ELR (cell line): ENCODE results near the gene ANKRD17.
A peak's percentile ranks its signal among the peaks of the same experiment; 100 is the strongest.

Experiments used
- DNase-seq: peaks from one replicate; pipeline ENCODE4 v3.0.0-alpha.2; 2015; ENCODE audit warnings: low read depth

ANKRD17 gene

GRCh38 chr4:73193659-73194058 lies 64.9 kb downstream of the ANKRD17 start:
- DNase-seq: no peak

DNA sequence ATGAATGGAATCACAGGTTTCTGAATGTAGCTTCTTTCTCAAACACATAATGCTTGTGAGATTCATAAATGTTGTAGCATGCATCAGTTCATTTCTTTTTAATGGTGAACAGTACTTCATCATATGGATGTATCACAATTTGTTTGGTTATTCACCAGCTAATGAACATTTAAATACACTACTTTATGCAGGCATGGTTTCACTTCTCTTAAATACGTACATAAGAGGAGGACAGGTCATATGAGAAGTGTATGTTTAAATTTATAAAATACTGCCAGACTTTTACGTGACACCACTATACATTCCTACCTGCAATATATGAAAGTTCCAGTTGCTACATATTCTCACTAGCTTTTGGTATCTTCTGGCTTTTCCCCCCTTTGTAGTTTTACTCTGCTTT lies 65.4 kb downstream of the ANKRD17 start:
- no peak for DNase-seq

DNA sequence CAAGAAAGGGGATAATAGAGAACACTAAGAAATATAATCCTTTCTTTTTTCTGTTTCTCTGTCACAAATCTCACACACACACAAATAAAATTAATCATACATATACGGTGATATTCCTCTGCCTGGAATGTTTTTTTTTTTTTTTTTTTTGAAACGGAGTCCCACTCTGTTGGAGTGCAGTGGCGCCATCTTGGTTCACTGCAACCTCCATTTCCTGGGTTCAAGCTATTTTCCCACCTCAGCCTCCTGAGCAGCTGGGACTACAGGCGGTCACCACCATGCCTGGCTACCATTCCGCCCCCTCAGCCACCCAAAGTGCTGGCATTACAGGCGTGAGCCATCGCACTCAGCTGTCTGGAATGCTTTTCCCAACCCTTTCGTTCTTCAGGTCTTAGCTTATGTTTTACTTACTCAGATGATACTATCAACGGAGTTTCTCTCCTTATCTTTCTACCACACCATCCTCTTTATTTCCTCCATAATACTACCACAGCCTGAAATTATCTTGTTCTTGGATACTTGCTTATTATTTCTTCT lies 69.3 kb downstream of the ANKRD17 start:
- no peak for DNase-seq

GRCh38 chr4:73187325-73187724 lies 71.3 kb downstream of the ANKRD17 start:
- peak; percentile 50 for DNase-seq

- DNase-seq: no peak
Measured at GRCh38 chr4:73185903-73186302, 72.7 kb downstream of the ANKRD17 start.

- no peak for DNase-seq
Measured at GRCh38 chr4:73181231-73181630, 77.4 kb downstream of the ANKRD17 start.

DNA sequence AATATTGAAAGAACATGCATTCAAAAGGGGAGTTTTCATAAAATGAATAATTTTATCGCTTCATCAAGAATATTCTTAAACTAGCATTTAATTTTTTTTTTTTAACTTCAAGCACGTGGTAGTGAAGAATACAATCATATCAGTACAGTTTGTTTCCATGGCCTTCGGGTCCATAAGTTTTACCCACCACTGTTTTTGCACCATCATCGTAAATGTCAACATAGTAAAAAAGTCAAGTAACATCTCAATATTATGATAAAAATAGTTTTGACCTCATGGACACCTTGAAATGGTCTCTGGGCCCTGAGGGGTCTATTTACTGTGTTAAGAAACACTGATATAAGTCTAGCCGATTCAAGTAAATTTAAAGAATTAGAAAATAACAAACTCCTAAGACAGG lies 80.2 kb downstream of the ANKRD17 start:
- DNase-seq: no peak

DNA sequence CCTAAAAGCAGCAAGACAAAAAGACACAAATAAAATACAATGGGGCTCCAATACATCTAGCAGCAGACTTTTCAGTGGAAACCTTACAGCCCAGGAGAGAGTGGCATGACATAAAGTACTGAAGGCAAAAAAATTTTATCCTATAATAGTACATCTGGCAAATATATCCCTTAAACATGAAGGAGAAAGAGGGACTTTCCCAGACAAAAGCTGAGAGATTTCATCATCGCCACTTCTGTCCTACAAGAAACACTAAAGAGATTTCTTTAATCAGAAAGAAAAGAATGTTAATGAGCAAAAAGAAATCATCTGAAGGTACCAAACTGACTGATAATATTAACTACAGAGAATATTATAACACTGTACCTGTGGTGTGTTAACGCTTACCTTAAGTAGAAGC lies 86.4 kb downstream of the ANKRD17 start:
- DNase-seq: no peak

DNA sequence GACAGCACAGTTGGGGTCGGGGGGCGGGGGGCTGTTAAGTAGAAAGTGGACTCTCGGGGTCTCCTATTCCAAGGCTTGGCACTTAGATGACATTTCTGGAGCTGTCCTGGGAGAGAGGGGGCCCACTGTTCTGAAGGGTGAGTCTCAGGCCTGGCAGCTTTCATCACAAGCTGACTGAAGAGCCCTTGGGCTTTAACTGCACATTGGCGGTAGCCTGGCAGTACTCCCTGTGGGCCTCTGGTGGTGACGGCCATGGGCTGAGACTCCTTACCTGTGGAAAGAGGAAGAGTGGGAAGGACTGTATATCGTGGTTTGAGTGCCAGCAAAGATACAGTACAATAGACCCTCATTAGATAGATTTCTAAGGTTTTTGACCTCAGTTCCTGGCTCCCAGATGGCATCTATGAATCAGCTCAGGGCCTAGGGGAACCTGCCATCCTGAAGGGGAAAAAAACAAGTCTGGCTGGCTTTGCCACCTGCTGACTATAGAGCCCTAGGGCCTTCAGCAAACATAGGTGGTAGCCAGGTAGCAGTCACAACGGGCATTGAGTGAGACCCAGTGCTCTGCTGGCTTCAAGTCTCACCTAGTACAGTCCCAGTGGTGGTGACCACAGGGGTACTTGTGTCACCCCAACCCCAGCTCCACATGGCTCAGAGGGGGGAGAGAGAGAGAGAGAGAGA lies 87.9 kb downstream of the ANKRD17 start:
- no peak for DNase-seq

DNA sequence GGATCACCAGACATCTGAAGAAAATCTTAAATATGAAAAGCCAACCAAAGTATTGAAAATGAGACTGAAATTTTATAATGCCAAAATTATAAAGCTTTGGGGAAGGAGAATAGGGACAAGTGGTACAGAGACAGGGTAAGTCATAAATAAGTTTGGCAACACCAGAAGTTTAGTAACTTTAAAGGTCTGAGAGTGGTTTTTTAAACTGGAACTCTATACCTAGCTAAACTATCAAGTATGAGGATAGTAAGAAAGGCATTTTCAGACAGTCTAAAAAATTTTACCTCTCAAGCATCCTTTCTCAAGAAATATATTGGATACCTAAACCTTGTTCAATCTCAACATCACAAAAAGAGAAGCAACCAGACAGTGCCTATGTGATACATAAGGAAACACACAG lies 92.4 kb downstream of the ANKRD17 start:
- no peak for DNase-seq

DNA sequence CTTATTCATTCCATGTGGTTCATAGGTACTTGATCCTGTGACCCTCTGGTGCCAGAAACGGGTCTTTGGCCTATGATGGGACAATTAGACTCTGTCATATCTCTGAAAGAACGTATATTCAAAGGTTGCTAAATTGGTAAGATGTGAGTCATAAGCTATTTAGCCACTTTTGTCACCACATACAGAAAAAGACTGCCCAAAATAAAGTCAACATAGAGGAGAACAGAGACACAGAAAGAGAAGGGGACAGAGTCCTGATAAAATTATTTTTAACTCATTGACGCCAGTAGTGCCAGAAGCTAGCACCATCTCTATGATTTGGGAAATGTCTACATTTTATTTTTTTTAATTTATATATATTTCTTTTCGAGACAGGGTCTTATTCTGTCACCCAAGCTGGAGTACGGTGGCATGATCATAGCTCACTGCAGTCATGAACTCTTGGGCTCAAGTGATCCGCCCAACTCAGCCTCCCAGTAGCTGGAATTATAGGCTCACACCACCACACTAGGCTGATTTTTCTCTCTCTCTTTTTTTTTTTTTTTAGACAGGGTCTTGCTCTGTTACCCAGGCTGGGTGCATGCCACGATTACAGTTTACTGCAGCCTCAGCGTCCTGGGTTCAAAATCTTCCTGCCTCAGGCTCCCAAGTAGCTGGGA lies 96.9 kb downstream of the ANKRD17 start:
- peak; percentile 26 for DNase-seq

DNA sequence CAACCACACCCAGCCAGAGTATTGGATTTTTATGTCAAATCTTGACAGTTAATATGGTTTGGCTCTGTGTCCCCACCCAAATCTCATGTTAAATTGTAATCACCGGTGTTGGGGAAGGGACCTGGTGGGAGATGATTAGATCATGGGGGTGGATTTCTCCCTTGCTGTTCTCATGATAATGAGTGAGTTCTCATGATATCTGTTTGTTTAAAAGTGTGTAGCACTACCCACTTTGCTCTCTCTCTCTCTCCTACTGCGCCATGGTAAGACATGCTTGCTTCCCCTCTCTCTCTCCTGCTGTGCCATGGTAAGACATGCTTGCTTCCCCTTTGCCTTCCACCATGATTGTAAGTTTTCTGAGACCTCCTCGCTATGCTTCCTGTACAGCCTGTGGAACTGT lies 102.2 kb downstream of the ANKRD17 start:
- DNase-seq: no peak

DNA sequence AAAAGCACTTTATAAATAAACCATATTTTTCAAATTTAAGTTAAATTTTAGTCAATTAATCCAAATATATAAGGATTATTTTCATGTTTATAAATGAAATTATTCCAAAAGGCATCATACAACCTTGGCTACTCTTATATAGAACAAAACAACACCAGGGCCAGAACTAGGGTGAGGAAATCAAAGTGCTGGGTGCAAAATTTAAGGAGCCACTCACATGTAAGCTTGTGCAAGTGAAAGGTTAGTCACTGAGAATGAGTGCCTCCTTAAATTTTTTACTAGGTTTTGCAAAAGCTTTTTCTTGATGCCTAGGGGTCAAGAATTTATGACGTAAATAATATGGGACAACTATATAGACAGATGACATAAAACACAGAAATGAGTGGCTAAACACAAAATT lies 105.7 kb downstream of the ANKRD17 start:
- DNase-seq: no peak

DNA sequence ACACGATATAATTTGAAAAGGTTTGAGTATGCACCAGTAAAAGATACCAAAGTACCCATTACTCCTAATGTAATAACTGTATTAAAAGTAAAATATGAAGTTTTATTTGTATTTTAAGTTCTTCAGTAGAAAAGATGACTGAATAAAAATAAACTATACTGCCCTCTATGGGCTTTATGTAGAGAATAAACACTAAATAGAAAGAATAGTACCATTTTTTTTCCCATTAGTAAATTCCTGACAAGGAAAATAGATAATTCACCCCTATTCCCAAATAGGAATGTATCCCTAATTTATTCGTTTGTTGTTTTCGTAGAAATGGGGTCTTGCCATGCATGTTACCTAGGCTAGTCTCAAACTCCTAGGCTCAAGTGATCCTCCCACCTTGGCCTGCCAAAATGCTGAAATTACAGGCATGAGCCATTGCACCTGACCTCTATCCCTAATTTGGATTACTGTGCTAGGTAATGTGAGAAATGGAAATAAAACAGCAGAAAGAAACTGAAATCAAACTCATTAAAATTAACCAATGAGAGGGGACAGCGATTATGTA lies 115.5 kb downstream of the ANKRD17 start:
- DNase-seq: peak; percentile 36

GRCh38 chr4:73139991-73140390 lies 118.6 kb downstream of the ANKRD17 start:
- no peak for DNase-seq

- no peak for DNase-seq
Measured at GRCh38 chr4:73139245-73139644, 119.4 kb downstream of the ANKRD17 start.

GRCh38 chr4:73137121-73137520 lies 121.5 kb downstream of the ANKRD17 start:
- DNase-seq: no peak

DNA sequence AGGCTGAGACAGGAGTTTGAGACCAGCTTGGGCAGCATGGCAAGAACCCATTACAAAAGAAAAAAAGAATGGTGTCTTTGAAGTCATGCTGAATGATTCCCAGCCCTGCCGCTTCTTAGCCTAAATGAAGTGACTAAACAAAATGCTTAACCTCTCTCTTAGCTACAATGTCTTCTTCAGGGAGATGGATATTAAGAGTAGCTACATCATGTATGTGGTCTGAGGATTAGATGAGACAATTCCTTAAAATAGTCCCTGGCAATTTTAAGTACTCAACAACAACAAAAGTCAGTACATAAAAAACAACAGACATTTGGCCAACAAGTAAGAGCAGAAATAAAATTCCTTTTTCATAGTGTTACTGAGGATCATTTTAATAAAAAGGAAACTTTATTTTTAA lies 124.8 kb downstream of the ANKRD17 start:
- no peak for DNase-seq

DNA sequence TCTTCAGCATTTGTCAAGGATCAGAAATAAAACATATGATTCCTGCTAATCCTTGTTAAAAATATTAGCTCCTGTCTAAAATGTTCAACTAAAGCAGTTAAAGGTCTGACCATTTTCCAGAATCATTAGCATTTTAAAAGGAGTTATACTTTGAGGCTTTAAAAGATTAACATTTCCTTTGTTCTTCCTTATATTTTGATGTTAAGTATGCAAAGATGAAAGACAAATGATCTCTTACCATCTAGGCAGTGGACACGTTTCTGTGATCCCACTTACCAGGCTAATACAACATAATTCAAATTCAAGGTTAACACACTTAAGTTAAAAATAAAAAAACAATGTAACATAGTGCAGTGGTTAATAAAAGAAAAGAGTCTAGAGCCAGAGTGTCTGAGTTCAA lies 127.3 kb downstream of the ANKRD17 start:
- no peak for DNase-seq

GRCh38 chr4:73129319-73129718 lies 129.3 kb downstream of the ANKRD17 start:
- no peak for DNase-seq

DNA sequence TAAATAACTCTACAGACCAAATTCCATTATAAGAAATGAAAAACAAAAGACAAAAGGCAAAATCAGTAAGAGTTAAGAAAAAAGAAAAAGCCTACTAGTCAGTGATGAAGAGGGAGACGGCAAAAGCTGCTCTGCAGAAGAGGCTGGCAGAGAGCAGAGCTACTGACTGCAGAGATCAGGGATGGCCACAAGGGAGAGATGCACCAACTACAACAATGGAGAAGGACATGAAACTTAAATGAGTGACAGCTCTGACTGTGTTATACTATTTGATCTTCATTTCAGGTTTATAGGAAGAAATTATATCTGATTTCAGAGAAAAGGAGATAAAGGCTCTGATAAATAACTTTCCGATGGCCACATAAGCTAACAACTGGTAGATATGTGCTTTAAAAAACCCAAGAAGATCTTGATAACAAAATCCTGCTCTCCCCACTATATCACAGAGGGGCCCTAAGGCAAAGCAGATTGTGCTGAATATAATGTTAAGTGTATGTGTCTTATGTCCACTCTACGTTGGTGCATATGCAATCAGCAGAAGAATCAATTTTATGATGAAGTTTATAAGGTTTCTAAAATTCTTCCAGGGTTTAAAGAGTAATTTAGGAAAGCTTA lies 130.7 kb downstream of the ANKRD17 start:
- peak; percentile 23 for DNase-seq

DNA sequence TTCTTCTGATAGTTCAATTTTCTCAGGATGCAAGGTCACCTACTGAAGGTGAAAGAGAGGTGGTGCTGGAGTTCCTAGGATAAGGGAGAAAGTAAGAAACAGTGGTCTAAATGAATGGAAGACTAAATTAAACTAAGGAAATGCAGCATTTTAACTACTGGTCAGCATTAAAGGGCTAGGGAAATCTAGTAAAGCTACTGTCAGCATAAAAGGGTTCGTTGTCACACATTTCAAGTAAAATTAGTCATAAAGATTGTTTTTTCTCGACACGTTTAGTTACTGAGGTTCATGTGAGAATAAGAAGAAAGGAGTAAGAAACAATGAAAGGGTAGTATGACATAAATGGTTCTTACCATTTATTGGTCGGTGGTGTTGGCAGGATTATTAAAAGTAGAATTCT lies 149.1 kb downstream of the ANKRD17 start:
- DNase-seq: no peak

DNA sequence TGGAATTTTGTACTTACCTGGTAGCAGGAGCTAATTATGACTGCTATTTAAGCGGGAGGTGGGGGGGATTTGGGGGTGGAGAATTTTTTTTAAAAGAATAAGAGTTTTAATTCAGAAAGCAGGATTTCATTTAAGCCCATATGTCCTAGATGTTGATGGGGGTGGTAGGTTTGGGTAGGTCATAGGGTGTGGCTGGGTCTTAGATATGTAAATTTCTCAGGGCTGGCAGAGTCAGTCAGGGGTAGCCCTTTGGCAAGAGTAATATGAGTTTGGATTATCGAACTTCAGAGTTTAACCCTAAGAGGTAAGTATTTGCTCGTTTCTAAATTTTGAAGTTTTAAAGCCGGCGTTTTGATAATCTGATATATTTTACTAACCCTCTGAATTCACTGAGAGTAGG lies 153.9 kb downstream of the ANKRD17 start:
- no peak for DNase-seq
